Activated CD8-positive, alpha-beta memory T cell treated with anti-CD3 and anti-CD28 coated beads, Interleukin-2, amount 50 U/mL, for 24 hours (primary cell): ENCODE data around the gene UBE2G2.

Experiments
- DNase-seq: peaks from one replicate; pipeline ENCODE4 v3.0.0-alpha.2; 2020; ENCODE audit errors: extremely low read depth

Gene UBE2G2

DNA sequence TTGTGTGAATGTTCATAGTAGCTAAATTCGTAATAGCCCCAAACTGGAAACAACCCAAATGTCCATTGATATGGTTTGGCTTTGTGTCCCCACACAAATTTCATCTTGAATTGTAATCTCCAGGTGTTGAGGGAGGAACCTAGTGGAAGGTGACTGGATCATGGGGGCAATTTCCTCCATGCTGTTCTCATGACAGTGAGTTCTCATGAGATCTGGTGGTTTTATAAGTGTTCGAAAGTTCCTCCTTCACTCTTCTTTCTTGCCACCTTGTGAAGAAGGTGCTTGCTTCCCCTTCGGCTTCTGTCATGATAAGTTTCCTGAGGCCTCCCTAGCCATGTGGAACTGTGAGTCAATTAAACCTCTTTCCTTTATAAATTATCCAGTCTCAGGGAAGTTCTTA lies 11.3 kb downstream of the UBE2G2 start:
- DNase-seq, result no peak

DNA sequence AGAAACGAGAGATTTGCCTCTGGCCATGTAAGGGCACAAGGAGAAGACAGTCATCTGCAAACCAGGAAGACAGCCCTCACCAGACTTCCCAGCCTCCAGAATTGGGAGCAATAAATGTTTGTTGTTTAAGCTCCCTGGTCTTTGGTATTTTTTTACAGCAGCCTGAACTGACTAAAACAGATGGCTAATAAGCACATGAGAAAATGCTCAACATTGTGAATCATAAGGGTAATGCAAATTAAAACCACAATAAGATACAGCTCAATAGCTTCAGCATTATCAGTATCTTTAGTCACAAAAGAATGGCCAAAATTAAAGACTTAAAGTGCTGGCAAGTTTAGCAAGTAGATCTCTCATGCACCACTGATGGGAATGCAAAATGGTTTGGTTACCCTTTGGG lies 11.7 kb downstream of the UBE2G2 start:
- no peak for DNase-seq

- no peak for DNase-seq
Observed at GRCh38 chr21:44785620-44786335, 15.8 kb downstream of the UBE2G2 start.

- no peak for DNase-seq
Observed at GRCh38 chr21:44784810-44785209, 16.8 kb downstream of the UBE2G2 start.

- DNase-seq, result no peak
Observed at GRCh38 chr21:44783020-44783696, 18.5 kb downstream of the UBE2G2 start.

- no peak for DNase-seq
Observed at GRCh38 chr21:44780767-44781459, 20.7 kb downstream of the UBE2G2 start.

GRCh38 chr21:44780137-44780502 lies 21.5 kb downstream of the UBE2G2 start:
- no peak for DNase-seq

GRCh38 chr21:44779417-44780136 lies 22.0 kb downstream of the UBE2G2 start:
- no peak for DNase-seq

- no peak for DNase-seq
Observed at GRCh38 chr21:44778983-44779382, 22.6 kb downstream of the UBE2G2 start.

- DNase-seq, result no peak
Observed at GRCh38 chr21:44778499-44778911, 23.1 kb downstream of the UBE2G2 start.

DNA sequence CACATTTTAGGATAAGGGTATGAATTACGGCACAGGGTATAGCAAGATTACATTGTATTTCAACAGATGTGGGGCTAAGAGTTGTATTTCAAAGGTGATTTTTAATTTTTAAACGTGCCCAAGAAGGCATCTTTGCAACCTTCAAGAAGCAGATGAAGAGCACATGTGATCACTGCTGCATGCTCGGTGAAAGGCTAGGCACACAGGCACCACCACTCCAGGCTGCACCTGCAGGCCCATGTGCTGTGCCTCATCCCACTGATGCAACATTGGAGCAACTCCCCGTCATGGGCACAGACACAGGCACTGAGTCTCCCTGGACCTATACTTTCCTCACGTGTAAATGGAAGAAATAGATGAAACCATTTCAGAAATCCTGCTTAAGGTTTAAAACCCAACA lies 23.5 kb downstream of the UBE2G2 start:
- DNase-seq, result no peak

- no peak for DNase-seq
Observed at GRCh38 chr21:44774972-44775371, 26.6 kb downstream of the UBE2G2 start.

DNA sequence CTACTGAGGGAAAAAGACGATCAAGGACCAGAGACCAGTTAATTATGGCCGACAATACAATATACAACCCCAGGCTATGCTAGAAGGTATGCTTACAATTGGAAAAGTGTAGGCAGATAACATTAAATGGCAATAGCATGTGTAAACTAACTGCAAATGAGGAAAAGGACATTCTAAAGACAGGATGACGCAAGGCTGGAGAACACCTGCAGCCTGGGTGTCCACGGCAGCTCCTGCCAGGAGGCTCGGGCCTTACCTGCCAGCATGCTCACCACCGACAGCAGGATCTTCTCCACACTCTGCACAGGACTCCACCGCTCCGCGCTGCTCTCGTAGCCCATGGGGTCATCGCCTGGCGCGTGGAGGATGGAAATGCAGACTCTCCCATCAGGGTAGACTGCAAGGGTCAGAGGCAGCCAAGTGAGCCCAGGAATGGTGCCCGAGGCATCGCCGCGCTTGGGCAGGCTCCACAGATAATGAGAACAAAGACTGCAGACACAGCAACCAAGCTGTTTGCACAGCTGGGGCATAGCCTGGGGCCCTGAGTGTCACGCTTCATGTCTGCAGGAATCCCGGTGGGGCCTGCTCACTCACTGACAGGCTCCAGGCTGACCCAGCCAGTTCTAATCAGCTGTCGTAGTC lies 28.2 kb downstream of the UBE2G2 start:
- DNase-seq, result no peak

DNA sequence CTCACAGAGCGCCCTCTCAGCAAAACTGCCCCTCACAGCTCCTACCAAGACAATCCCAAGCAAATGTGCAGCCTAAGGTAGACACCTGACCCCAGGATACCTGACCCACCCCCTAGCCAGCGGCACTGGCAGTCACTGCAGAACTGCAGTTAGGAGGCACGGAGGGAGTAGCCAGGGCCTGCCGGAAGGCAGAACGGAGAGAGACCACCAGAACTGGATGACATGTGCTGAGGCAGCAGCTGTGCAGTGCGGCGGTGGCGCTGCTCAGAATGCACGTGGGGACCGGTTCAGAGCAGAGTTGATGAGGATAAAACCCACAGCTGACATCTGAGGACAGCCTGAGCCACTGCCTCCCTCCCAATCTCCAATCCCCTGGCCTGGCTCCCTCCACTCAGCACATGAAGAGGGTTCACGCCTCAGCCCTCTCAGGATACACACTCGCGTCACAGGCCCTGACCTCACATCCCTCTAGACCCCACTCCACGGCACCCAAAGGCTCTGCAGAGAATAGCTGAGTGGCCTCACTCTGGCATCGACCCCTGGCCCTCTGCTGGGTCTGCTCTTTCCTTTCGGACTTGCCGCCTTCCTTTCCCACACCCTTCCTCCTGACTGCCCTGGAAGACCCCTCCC lies 29.6 kb downstream of the UBE2G2 start:
- DNase-seq, result no peak

DNA sequence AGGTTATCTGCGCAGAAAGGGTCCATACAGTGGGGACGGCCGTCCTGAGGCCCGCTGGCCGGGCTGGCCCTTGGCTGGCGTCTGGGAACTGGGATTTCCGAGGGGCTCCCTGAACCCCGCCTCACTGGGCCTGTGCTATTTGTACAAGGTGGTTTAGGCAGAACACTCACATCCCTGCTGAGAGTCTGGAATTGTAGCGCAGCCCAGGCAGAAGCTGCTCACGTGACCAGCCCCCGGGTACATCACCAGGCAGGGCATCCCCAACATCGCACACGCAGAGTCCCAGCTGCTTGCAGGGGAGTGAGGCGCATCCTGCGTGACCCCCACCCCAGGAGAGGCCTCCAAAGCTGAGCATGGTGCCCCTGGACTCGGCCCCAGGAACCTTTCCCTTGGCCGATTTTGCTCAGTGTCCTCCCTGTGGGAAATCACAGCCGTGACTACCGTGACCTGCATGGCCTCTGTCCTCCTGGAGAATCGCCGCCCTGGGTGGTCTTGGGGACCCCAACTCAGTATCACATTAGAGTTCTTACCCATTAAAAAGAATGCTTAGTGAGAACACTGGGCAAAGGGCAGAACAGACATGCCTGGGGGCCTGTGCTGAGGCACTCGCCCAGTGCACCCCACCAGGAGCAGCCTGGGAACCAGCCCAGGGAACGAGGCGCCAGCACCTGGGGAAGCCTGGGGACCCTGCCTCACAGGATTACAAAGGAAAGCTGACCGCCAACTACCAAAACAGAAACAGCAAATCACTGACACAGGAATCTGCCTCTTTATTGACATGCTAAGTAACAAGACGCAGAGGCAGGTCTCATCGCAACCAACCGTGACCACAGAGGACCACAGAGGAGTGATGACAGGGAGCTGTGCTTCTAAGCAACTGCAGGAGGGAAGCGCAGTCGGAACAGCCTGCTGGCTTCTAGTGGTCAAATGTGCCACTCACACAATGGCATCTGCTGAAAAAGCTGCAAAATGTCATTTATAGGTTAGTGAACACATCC lies 33.5 kb downstream of the UBE2G2 start:
- no peak for DNase-seq

GRCh38 chr21:44766818-44767354 lies 34.7 kb downstream of the UBE2G2 start:
- DNase-seq, result no peak

- DNase-seq, result no peak
Observed at GRCh38 chr21:44766014-44766817, 35.4 kb downstream of the UBE2G2 start.

GRCh38 chr21:44765231-44766013 lies 36.2 kb downstream of the UBE2G2 start:
- no peak for DNase-seq
